SJCRH30 (cell line): ENCODE results near the gene LIPG. TPM values are rescaled to one million over a fixed set of nuclear protein-coding genes. Genes with fewer than 3 reads are reported as not detected.
A peak's percentile ranks its signal among the peaks of the same experiment; 100 is the strongest.
"Not testable (repeated sequence)": the region's sequence is repeated elsewhere in the genome, so short reads cannot be mapped to it uniquely, and the experiment has no call there.

ENCODE experiments used
- DNase-seq, 2 experiments: peaks; one replicate each; pipeline ENCODE4 v3.0.0-alpha.2; 2015 to 2020
- H3K27ac ChIP-seq: fragments of 250-450 bp; sonication (Bioruptor Pico); 2 replicates; pipeline ENCODE4 v1.5.1; 2020; ENCODE audit warnings: mild to moderate bottlenecking, moderate library complexity
- H3K27me3 ChIP-seq: fragments of 250-450 bp; sonication (Bioruptor Pico); 2 replicates; pipeline ENCODE4 v1.5.1; 2020; ENCODE audit warnings: mild to moderate bottlenecking, moderate library complexity
- H3K36me3 ChIP-seq: fragments of 250-450 bp; sonication (Bioruptor Pico); 2 replicates; pipeline ENCODE4 v1.5.1; 2020; ENCODE audit warnings: mild to moderate bottlenecking, moderate library complexity
- H3K4me1 ChIP-seq: fragments of 250-450 bp; sonication (Bioruptor Pico); 2 replicates; pipeline ENCODE4 v1.5.1; 2020; ENCODE audit warnings: mild to moderate bottlenecking, moderate library complexity
- H3K4me3 ChIP-seq: fragments of 250-450 bp; sonication (Bioruptor Pico); 2 replicates; pipeline ENCODE4 v1.5.1; 2020; ENCODE audit warnings: mild to moderate bottlenecking, moderate library complexity
- H3K9me3 ChIP-seq: fragments of 250-450 bp; sonication (Bioruptor Pico); replicated peaks from 2 replicates; pipeline ENCODE4 v1.5.1; 2020; ENCODE audit warnings: mild to moderate bottlenecking, moderate library complexity
- total RNA-seq: library from RNA; depleted of rRNA; stranded (reverse); fragments of >200 nt; shearing (Covaris generic); gene quantifications from 2 replicates; pipeline ENCODE4 v1.2.3, GENCODE V29; 2014

LIPG gene
- total RNA-seq, 1 experiment from 2014 or later, result 37.3 TPM

DNA sequence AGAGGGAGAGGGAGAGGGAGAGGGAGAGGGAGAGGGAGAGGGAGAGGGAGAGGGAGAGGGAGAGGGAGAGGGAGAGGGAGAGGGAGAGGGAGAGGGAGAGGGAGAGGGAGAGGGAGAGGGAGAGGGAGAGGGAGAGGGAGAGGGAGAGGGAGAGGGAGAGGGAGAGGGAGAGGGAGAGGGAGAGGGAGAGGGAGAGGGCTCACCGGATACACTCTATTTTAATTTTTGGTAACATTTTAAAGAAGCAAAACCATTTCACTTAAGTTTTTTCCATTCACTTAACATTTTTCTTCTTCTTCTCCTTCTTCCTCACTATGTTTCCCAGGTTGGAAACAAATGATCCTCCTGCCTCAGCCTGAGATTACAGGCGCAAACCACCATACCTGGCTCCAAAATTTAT lies 17.2 kb downstream of the LIPG start:
- not testable (repeated sequence) for H3K27me3 ChIP-seq, H3K9me3 ChIP-seq, H3K4me1 ChIP-seq, DNase-seq, H3K4me3 ChIP-seq, H3K27ac ChIP-seq, H3K36me3 ChIP-seq

DNA sequence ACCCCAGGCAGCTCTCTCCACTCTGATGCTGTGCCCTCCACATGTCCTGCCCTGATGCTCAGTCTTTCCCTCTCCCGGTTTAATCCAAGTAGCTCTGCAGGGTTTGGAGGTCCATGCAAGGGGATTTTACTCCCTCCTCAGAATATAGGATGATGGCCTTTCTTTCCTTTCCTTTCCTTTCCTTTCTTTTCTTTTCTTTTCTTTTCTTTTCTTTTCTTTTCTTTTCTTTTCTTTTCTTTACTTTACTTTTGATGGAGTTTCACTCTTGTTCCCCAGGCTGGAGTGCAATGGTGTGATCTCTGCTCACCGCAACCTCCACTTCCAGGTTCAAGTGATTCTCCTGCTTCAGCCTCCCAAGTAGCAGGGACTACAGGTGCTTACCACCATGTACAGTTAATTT lies 17.7 kb downstream of the LIPG start:
- H3K36me3 ChIP-seq, H3K27ac ChIP-seq, H3K27me3 ChIP-seq, DNase-seq, H3K4me1 ChIP-seq, H3K4me3 ChIP-seq, H3K9me3 ChIP-seq: not testable (repeated sequence)

GRCh38 chr18:49580279-49580678 lies 18.4 kb downstream of the LIPG start:
- Histone ChIP-seq H3K9me3 (no peaks in the 10 kb centered on the region), H3K27me3 (no peaks in the 10 kb centered on the region), H3K4me1 (peaks cover 9% of the 10 kb centered on the region), H3K4me3 (no peak overlapping the region), H3K36me3 (no peaks in the 10 kb centered on the region), H3K27ac (no peak overlapping the region)
- no peak for DNase-seq

DNA sequence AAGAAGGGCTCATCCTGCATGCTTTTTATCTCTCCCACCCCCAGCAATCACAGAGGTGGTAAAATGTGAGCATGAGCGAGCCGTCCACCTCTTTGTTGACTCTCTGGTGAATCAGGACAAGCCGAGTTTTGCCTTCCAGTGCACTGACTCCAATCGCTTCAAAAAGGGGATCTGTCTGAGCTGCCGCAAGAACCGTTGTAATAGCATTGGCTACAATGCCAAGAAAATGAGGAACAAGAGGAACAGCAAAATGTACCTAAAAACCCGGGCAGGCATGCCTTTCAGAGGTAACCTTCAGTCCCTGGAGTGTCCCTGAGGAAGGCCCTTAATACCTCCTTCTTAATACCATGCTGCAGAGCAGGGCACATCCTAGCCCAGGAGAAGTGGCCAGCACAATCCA lies 19.5 kb downstream of the LIPG start:
- H3K27me3 ChIP-seq, result no peaks in the 10 kb centered on the region
- no peak overlapping the region for H3K27ac ChIP-seq
- H3K36me3 ChIP-seq, result no peaks in the 10 kb centered on the region
- no peaks in the 10 kb centered on the region for H3K9me3 ChIP-seq
- H3K4me3 ChIP-seq, result no peak overlapping the region
- no peak for DNase-seq
- peaks cover 17% of the 10 kb centered on the region for H3K4me1 ChIP-seq

DNA sequence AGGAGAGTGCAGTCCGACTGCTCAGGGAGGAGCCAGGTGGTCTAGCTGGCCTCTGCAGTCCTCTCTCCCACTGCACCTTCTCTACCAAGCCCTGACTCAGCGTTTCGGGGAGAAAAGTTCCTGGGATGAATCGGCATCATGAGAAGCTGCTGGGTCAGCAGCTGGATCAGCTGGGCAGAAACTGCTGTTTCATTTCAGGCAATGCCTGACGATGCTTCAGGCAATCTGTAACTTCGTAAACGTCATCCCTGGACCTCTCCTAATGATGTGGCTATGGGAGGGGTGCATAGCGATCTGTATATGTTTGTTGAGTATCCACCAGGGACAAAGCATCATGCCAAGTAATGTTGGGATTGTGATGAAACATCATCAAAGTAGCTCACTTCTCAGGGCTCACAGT lies 20.7 kb downstream of the LIPG start:
- DNase-seq, result no peak
- peaks cover 26% of the 10 kb centered on the region for H3K4me1 ChIP-seq
- no peaks in the 10 kb centered on the region for H3K27me3 ChIP-seq
- H3K36me3 ChIP-seq, result no peaks in the 10 kb centered on the region
- H3K9me3 ChIP-seq, result no peaks in the 10 kb centered on the region
- no peak overlapping the region for H3K4me3 ChIP-seq
- H3K27ac ChIP-seq, result no peak overlapping the region

- Histone ChIP-seq H3K9me3 (no peaks in the 10 kb centered on the region), H3K27me3 (no peaks in the 10 kb centered on the region), H3K4me3 (no peak overlapping the region), H3K36me3 (no peaks in the 10 kb centered on the region), H3K27ac (no peak overlapping the region), H3K4me1 (peaks cover 37% of the 10 kb centered on the region)
- no peak for DNase-seq
Measured at GRCh38 chr18:49584394-49584793, 22.5 kb downstream of the LIPG start.

DNA sequence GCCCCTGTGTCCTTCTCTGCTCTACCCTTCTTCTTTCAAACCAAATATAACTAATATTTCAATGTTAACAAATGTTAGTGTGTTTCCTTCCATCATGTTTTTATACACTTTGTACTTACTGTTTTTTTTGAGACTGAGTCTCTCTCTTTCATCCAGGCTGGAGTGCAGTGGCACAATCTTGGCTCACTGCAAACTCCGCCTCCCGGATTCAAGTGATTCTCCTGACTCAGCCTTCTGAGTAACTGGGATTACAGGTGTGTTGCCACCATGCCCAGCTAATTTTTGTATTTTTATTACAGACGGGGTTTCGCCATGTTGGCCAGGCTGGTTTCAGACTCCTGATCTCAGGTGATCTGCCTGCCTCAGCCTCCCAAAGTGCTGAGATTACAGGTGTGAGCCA lies 23.1 kb downstream of the LIPG start:
- Histone ChIP-seq H3K4me1 (peaks cover 43% of the 10 kb centered on the region), H3K27ac (peak overlapping the region; percentile 76)
- H3K27me3 ChIP-seq, H3K9me3 ChIP-seq, H3K4me3 ChIP-seq, H3K36me3 ChIP-seq, DNase-seq: not testable (repeated sequence)

DNA sequence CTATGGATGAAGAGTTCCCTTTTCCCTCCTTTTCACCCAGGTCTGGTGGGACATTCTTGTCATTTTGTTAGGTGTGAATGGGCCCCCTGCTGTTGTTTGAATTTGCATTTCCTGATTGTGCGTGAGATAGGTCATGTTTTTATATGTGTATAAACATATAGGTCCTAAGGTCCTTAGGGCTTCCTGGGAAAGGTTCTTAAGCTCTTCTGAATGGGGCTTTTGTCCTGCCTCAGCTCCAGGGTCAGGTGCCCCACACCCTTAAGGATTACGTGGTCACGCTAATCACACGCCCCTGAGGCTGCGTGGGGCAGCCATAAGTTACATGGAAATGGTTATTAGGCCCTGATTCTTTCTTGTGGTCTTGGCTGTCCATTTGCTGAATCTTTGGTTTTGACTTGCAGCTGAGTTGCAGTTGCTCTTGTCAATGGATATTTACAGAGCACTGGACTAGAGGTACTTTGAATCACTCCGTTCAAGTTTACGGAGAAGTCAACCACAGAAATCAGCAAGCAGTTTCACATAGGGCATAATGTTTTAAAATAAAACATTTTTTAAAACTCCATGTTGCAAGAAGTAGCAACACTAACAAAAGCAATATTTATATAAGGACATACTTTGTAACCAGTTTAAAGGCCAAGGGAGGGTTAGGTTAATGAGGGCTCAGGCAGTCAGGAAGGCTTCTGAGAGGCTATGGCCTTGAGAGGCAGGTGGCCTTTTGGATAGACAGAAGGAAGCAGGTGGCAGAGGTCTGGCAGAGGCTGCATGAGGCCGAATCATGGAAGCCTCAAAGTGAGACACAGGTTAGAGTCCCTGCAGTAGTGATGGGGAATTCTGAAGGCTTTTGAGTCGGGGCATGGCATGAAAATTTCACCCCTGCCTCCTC lies 24.2 kb downstream of the LIPG start:
- no peaks in the 10 kb centered on the region for H3K36me3 ChIP-seq
- H3K4me1 ChIP-seq, result peaks cover 43% of the 10 kb centered on the region
- DNase-seq, result peak; percentile 91 to 97
- H3K27ac ChIP-seq, result peak overlapping the region; percentile 76
- no peaks in the 10 kb centered on the region for H3K9me3 ChIP-seq
- H3K4me3 ChIP-seq, result no peak overlapping the region
- H3K27me3 ChIP-seq, result no peaks in the 10 kb centered on the region

DNA sequence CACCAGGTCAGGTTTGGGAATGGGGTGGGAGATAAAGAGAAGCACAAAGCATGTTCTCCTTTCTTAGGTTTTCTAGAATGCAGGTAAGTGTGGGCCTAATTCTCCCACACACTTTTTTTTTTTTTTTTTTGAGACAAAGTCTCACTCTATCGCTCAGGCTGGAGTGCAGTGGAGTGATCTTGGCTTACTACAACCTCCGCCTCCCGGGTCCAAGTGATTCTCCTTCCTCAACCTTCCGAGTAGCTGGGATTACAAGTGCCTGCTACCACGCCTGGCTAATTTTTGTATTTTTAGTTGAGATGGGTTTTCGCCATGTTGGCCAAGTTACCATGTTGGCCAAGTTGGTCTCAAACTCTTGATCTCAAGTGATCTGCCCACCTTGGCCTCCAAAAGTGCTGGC lies 26.3 kb downstream of the LIPG start:
- Histone ChIP-seq H3K4me3 (no peak overlapping the region), H3K9me3 (no peaks in the 10 kb centered on the region), H3K4me1 (peaks cover 45% of the 10 kb centered on the region), H3K27ac (no peak overlapping the region), H3K36me3 (no peaks in the 10 kb centered on the region), H3K27me3 (no peaks in the 10 kb centered on the region)
- DNase-seq, result no peak

- Histone ChIP-seq H3K27me3 (no peaks in the 10 kb centered on the region), H3K4me3 (no peak overlapping the region), H3K9me3 (no peaks in the 10 kb centered on the region), H3K36me3 (no peaks in the 10 kb centered on the region), H3K27ac (peak overlapping the region; percentile 27), H3K4me1 (peaks cover 45% of the 10 kb centered on the region)
- peak; percentile 71 to 83 for DNase-seq
Measured at GRCh38 chr18:49588971-49589370, 27.1 kb downstream of the LIPG start.

- H3K36me3 ChIP-seq, result no peaks in the 10 kb centered on the region
- H3K9me3 ChIP-seq, result no peaks in the 10 kb centered on the region
- H3K27me3 ChIP-seq, result no peaks in the 10 kb centered on the region
- H3K27ac ChIP-seq, result no peak overlapping the region
- no peak overlapping the region for H3K4me3 ChIP-seq
- DNase-seq, result peak in 1 of 2 experiments; percentile 22
- peaks cover 33% of the 10 kb centered on the region for H3K4me1 ChIP-seq
Measured at GRCh38 chr18:49590608-49591007, 28.8 kb downstream of the LIPG start.

DNA sequence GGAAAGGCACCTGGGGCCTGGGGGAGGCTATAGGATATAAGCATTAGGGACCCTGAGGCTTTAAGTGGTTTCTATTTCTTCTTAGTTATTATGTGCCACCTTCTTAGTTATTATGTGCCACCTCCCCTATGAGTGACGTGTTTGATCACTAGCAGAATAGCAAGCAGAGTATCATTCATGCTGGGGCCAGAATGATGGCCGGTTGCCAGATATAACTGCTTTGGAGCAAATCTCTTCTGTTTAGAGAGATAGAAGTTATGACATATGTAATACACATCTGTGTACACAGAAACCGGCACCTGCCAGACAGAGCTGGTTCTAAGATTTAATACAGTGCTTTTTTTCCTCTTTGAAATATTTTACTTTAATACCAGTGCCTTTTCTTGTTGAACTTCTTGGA lies 29.4 kb downstream of the LIPG start:
- no peak for DNase-seq
- Histone ChIP-seq H3K27ac (no peak overlapping the region), H3K4me1 (peaks cover 29% of the 10 kb centered on the region), H3K9me3 (no peaks in the 10 kb centered on the region), H3K4me3 (no peak overlapping the region), H3K27me3 (no peaks in the 10 kb centered on the region), H3K36me3 (no peaks in the 10 kb centered on the region)

DNA sequence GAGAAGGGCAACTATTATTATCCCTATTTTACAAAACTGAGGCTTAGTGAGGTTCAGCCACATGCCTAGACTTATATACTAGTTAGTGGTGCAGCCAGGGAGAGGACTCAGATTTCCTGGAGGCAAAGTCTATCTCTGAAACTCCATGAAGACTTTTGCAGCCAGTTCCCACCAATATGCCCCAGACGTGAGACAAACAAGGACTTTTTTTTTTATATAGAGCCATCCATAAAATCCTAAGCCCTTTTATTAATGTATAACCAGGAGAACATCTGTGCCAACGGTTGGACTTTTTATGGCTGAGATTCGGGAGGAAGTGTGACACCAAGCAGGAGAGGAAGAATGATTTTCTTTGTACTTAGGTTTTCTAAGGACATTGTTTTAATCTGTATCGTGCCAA lies 29.9 kb downstream of the LIPG start:
- no peaks in the 10 kb centered on the region for H3K36me3 ChIP-seq
- H3K27me3 ChIP-seq, result no peaks in the 10 kb centered on the region
- DNase-seq, result no peak
- peaks cover 24% of the 10 kb centered on the region for H3K4me1 ChIP-seq
- H3K27ac ChIP-seq, result no peak overlapping the region
- no peaks in the 10 kb centered on the region for H3K9me3 ChIP-seq
- no peak overlapping the region for H3K4me3 ChIP-seq

DNA sequence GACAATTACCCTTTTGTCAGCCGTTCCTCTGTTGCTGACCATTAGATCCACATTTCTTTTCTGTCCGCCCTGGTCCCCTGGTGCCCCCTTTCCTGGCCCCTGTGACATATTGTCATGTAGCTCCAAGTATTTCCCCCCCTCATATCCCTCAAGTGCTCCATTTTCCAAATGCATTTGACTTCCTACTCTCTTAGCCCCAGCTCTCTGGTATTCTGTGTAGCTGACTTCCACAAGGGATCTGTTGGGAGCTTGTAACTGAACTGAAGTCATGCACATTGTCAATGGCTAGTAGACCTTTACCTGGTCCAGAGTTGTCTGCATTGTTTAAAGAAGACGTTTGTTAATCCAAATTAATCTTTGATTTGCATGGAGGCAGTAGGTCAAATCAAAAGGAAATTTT lies 34.8 kb downstream of the LIPG start:
- H3K36me3 ChIP-seq, result no peaks in the 10 kb centered on the region

GRCh38 chr18:49597157-49597931 lies 35.5 kb downstream of the LIPG start:
- Histone ChIP-seq H3K9me3 (no peaks in the 10 kb centered on the region), H3K4me3 (no peak overlapping the region), H3K27ac (no peak overlapping the region), H3K27me3 (no peaks in the 10 kb centered on the region), H3K36me3 (no peaks in the 10 kb centered on the region), H3K4me1 (peaks cover 12% of the 10 kb centered on the region)
- peak; percentile 42 to 65 for DNase-seq

More for the DNA sequence above, 34.8 kb downstream of the LIPG start:
- Histone ChIP-seq H3K4me3 (no peak overlapping the region), H3K27ac (no peak overlapping the region), H3K27me3 (no peaks in the 10 kb centered on the region), H3K9me3 (no peaks in the 10 kb centered on the region), H3K4me1 (peaks cover 12% of the 10 kb centered on the region)
- DNase-seq, result no peak
